NOMO-1 (cell line): ENCODE results near the gene JARID2.

ENCODE experiments used
- DNase-seq, 2 experiments: peaks; one replicate each; lab custom pipeline; 2025; ENCODE audit not compliant: unreplicated experiment in 2 of 2; lab: John Stamatoyannopoulos, UW

JARID2 gene

DNA sequence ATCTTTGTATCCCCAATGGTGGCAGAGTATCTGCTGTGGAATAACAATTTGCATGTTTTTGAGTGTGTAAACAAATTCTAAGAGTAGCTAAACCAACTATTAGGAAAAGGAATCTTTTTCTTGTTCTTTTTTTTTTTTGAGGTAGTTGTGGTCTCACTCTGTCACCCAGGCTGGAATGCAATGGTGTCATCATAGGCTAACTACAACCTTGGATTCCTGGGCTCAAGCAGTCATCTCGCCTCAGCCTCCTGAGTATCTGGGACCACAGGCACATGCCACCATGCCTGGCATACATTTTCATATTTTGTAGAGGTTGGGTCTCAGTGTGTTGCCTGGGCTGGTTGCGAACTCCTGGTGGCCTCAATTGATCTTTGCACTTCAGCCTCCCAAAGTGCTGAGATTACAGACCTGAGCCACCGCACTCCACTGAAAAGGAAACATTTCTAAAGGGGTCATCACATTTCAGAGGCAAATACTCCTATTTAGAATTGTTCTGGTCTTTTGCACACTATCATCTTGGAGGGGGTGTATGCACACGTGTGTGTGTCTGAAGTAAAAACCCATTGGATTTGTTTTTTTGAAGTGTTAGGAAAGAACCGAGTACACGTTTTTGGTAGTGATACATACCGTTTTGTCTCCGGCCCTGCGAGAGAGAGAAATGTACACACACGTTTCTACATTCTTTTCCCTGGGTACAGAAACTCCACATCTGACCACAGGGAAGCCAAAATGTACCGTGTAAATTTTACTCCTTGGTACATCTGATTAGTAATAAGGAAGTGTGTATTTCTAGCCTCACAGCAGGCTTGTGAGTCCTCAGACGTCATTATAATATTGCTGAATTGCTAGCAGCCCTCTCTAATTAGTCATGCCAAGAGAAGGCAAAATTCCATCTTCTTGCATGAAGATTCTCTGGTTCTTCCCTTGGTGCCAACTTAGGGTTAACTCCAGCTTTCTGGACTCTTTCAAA, 183.6 kb downstream of the JARID2 start:
- DNase-seq, result peak in 1 of 2 experiments; percentile 65

DNA sequence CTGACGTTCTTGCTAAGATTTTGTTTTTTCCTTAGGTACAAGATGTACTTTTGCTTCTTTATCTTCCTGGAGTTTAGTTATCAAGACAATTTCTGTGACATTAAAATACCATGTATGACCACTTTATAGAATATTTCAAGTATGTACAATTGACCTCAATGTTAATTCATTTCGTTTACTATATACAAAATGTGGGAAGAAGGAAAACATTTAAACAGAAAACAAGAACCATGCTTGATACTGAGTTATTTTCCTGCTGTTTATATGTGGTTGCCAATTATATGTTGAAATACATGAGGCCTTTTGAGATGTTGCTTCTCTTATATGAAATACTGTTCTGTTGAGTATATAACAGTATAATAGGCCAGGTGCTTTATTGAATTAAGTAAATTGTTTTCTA, 184.3 kb downstream of the JARID2 start:
- no peak for DNase-seq

DNA sequence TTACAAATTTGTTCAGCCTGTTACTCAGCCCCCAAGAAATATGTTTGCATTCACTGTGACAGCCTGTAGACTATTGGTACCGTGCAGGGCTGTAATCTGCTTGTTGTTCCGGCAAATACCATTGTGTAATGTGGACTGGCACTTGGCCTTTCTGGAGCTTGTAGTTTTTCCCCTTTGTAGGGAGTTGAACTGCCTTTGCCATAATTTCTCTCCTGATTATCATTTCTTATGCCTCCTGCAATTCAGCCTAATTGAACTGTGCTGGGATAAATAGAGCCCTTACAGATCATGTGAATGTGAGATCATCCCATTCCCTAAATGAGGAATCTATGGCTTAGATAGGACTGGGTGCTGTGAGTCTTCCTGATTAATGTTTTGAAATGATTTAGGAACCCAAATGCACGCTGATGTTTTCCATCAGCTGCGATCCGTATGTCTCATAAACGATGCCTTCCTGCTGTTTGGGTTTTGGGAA, 185.1 kb downstream of the JARID2 start:
- no peak for DNase-seq

DNA sequence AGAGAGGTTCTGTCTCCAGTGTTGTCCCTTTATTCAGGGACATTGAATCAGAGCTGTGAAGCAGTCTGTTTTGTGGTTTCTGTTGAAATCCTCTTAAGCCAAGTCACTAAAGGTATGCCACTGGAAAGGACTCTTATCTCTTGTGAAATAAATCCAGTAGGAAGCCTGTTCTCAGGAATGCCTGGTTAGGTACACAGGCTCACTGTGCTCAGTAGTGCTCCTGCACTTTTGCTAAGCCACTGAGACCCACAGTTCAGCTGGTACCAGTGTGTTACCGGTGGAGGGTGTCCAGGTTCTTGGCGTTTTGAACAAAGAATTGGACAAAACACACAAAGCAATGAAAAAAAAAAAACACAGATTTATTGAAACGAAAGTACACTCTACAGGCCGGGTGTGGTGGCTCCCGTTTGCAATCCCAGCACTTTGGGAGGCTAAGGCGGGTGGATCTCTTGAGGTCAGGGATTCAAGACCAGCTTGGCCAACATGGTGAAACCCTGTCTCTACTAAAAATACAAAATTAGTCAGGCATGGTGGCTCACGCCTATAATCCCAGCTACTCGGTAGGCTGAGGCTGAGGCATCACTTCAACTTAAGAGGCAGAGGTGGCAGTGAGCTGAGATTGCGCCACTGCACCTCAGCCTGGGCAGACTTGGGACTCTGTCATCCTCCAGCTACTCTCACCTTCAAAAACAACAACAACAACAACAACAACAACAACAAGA, 186.1 kb downstream of the JARID2 start:
- no peak for DNase-seq

DNA sequence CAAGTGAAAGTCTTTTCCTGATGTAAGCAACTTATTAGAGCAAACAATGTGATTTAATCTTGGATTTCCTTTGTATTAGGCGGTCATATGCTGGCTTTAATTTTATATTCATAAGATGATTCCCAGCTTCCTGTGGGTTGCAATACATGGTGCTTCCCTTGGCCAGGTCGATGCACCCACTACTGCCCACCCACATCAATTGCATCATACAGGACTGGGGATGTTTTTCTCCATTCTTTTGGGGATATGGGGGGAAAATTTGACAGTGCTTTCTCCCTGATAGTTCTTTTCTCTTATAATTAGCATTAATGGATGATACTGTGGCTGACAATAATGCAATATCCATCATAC, 187.6 kb downstream of the JARID2 start:
- no peak for DNase-seq

DNA sequence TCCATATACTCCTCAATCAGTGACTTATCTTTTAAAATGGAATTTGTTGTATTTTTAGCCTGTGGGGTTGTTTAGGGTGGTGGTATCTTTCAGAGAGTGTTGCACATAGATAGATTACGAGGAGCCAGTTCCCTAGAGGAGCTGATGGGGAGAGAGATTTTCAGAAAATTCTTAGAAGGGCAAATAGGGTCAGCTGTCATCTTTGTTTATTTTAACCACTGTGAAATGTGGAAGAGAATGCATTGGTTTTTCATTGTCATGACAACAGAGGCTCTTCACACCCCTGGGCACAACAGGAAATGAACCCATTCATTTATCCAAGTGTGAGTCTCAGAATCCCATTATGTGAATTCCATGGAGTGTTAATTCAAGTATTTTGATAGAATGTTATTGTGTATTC, 188.4 kb downstream of the JARID2 start:
- no peak for DNase-seq

DNA sequence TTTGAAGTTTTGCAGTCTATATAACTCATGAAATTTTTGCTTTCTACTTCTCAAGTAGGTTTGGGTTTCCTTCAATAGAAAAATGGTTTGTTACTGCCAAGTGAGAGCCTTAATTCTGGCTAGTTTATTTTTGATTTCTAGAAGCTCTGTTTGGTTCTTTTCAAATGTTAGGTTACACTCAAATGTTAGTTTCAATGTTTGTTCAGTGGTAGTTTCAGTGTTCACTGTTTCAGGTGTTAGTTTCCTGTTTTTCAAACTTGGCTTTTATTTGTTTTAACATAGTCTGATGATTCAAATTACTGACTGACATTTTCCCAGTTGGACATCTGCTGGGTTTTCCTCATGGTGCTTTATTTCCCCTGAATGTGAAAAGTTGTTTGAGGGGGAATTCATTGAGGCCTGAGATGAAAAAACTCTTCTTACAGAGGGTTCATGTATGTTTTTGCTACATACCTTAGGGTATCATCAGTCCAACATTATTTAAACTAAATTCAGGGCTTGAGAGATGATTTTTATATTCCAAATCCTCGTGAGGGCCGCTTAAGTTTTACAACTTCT, 189.0 kb downstream of the JARID2 start:
- DNase-seq, result no peak

DNA sequence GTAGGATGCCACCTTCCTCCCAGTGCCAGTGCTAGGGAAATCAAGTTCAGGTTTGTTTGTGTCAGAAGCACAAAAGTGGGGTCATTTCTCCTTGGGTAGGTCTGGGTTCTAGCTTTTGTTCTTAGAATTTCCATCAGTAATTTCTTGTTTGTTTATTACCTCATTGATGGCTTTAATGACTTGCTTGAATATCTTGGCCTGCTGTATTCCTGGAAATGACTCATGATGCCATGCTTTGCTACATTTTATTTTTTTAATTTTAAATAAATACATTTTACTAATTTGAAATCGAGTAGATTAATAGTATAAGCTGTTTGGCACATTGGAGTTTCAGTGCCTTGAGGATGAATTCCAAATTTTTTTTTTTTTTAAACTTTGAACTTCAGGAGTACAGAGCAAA, 189.6 kb downstream of the JARID2 start:
- no peak for DNase-seq

DNA sequence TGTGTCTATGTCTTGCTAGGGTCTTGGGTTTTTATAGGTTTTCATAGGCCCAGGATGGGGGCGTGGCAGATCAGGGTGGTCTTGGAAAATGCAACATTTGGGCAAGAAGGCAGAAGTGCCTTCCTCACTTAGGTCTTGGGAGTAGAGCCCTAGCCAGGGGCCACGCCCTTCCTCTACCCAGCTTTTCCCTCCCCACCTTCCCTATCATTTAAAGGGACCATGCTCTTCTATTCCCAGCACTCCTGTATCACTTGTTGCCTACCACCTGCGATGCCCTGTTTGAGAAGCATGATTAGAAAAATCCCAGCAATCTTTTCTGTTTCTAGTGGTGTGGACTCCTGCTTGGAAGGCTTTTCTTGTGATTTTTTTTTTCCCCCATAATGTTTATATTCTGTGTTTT, 190.6 kb downstream of the JARID2 start:
- no peak for DNase-seq

DNA sequence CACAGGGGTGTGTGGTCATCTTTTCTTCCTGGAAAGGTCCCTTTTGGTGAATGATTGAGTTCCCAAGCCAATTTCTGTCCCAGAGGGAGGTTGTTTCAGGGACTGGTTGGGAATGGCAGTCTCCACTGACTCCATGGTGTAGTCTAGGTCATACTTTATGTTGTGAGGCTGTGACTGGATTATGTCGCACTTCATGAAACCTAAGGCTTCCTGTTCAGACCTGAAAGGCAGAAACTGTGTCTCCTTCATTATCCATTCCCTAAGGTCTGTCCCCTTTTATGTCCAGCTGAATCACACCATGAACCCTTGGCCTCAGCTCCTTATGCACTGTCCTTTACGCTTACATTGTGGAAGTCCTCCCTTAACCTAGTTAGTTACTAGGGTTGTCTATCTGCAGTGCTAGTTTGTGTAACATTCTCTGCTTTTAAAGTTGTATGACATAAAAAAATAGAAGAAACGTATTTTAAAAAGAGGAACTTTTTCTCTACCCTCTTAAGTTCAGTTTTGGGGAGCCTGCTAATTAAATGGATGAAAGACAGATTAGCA, 191.3 kb downstream of the JARID2 start:
- DNase-seq, result no peak

DNA sequence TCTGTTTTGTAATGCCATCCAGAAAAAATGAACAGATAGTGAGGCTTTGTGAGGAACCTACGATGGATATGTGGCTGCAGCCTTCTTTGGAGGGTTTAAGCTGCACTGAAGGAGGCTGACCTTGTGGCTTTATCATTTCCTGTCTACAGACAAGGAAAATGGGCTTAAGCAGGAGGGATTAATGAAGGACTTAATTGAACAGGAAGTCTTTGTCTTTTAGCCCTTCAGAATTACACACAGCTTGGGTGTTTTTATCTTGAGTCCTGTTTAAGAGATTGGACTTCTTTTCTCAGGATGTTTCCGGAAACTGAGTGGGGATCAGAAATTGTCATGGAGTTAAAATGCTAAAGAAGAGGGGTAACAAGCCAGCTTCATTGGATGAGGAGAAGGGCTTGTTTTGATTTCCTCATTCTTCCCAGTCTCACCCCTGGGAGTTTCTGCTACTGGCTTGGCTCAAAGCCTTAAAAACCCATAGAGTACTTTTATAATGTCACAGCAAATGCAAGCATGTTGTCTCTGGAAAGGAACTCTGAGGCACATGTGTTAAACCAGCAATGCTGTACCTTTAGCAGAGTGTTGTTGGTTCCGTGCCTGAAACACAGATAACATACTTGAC, 193.6 kb downstream of the JARID2 start:
- no peak for DNase-seq

DNA sequence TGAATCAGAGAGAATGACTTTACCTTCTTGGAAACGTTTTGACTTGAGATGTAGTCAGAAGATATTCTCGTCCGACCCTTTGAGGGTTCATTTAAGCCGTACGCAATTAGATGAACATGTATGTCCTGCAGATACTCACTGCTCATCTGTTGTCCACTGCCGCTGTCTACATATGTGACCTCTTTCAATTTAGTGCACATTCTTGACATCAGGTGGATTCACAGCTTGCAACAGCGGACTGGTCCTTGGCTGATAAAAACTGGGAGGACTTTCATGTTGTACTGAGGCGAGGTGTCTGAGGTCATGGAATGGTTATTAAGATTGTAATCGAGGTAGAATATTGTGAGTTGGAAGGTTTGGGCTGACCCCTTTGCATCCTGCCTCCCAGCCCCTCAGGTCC, 194.2 kb downstream of the JARID2 start:
- DNase-seq, result no peak

DNA sequence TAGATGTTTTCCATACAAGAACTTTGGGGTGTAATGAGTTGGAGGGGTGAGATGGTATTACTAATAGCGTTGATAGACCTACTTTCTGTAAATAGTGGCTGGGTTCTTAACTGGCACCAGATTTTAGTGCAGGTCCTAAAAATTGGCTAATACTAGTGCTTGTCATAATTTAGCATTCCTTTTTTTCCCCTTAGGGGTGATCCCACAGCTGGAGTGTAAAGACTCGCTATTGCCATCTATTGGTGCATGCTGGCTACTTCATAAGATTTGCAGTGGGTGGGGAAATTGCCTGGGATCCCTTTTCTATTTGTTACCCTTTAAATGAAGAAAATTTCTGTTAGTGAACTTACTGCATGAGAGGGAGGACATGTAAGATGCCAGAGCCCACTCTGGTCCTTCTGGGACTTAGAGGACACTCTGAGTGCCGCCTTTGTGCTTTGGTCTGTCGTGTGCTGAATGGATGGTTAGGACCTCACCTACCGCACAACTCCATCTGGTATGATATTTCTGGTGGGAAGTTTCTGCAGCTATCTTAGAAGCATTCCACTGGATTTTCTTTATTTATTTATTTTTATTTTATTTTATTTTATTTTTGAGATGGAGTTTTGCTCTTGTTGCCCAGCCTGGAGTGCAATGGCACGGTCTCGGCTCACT, 195.5 kb downstream of the JARID2 start:
- peak; percentile 29 to 62 for DNase-seq

DNA sequence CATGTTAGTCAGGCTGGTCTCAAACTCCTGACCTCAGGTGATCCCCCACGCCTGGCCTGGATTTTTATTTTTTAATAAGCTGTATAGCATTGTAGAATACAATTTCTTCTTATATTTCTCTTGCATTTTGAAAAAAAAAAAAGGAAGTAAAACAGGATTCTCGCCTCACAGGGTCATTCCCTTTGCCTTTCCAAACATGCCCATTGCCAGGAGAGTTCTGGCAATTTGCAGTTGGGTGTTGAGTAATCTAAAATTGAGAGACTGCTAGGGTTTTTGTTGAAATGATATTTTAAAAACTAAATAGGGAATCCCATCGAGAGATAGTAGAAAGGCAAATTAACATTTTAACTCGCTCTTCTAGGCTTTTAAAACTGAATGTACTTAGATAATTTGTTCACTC, 196.1 kb downstream of the JARID2 start:
- no peak for DNase-seq

DNA sequence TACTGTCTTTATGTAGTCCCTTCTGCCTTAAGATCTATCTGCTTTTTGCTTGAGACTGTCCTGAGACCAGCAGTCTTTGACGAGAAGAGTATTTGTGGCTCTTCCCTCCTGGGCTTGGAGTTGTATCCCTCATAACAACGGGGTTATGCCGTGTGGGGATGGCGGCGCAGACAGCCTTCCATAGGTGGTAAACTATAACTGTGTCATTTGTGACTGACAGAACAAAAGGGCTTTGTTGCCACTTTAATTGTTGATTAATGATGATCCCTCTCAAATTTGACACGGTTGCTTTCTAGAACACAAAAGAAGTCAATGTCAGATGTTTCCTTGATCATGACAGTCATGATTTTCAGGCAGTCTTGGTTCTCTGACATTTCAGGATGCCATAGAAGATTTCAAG, 196.6 kb downstream of the JARID2 start:
- no peak for DNase-seq

DNA sequence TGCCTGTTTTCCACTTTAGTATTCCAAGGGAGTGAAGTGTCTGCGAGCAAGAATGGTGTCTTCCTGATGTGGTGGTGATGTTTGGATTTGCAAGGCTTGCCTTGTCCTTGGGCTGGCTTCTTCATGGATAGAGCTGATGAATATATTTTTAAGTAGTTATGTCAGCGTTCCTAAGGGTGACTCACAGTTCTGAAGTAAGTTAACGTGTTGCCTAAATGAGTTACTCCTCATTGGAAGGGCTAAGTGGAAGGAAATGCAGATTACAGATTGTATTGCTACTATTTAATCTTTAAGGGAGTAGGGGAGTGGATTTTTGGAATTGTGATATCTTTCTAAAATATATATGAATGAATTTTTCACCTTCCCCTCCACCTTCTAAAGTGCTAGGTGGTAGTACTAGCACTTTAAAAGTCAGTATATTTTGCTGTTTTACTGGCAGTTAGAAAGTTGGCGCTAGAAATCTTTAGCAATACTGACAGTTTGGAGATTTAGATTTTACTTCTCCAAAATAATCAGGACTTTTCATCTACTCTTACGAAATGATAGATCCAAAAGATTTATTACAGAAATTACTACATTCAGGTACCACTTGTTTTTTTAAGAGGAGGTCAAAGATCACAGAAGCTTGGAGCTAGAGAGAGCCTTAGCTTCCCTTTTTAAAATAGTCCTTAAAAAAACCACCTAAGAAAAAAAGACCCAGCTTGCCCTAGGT, 197.4 kb downstream of the JARID2 start:
- DNase-seq, result peak; percentile 69 to 87

DNA sequence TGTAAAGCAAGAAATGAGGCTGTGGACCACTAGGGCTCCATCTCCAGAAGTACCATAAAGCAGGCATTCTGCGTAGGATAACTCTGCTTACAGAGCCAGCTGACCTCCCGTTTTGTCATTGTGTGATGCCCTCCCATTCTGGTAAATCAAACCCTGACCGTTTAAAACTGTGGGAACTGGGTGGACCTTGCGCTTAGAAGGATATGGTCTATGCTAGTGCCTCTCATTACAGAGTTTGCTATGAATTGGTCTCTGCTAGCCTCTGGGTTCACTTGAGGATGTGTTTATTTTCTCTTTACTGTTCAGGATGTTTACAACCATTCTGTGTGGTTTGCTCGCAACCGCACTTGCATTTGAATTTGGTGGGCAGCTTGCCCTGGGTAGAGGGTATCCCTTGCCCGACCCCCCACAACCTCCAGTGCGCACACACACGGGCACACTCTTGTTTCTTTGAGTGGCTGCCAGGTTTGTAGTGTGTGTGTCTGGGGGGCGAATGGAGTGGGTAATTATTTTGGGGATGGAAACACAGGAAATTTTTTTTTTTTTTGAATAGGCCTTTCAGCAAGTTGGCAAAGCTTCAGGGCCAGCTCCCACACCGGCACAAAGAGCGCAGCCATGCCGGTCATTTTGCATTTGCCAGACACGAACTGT, 198.3 kb downstream of the JARID2 start:
- no peak for DNase-seq

DNA sequence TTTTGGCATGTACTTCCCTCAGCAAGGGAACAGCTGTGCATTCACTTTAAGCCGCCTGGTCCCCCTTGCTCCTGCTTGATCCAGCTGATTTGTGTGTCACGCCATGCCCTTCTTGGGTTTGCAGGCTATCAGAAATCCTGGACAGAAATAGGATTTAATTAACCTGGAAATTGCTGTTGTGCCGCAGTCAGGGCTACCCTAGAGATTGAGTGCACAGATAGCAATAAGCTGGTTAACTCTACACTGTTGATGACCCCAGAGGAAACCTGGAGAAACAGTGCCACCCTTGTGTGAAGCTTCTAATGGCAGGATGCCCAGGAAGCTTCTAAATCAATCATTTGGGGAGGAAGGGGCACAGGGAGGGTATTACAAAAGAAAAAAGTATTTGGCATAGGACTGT, 199.0 kb downstream of the JARID2 start:
- no peak for DNase-seq

DNA sequence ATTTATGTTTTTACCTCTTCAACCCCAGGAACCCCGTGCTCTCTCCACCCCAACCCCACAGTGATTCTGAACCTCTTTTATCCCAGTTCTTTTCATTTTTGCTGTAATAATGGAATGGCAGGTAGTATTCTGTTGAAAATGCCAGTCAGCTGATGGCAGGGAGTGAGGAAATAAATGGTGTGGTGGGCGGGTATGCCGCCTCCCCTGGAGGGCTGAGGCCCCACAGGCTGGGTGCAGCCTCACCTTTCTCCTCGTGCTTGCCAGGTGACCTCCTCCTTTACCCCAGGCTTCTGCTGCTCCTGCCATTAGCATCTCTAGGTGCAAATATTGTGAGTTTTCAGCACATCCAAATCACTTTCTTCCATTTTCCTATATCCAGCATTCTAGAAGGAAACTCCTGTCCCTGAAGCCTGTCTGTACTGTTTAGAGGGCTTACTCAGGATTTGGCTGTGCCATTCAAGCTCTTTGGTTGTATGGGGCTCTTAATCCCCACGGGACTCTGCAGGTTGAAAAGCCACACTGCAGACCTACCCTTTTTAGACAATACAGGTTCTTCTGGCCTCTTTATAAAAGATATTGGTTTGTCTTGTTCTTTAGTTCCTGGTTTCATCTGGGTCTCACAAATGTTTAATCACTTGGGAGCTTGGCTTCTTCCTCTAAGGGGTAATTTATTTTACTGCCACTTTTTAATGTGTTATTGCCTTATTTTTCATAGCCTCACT, 201.8 kb downstream of the JARID2 start:
- no peak for DNase-seq
